GM12872 (cell line): ENCODE results near the gene SHC3.

Source experiments
- CTCF ChIP-seq: IDR thresholded peaks from 3 replicates; pipeline ENCODE4 v1.5.1; 2011; ENCODE audit warnings: low read depth, mild to moderate bottlenecking, low read length, moderate library complexity; ENCODE audit not compliant: insufficient read depth

The SHC3 gene

GRCh38 chr9:89137542-89138462 is 40.8 kb downstream of the SHC3 start:
- TF ChIP-seq CTCF: no peak

GRCh38 chr9:89135591-89136166 is 42.9 kb downstream of the SHC3 start:
- TF ChIP-seq CTCF: no peak

GRCh38 chr9:89134709-89135108 is 43.9 kb downstream of the SHC3 start:
- no peak for TF ChIP-seq CTCF

GRCh38 chr9:89122949-89123348 is 55.7 kb downstream of the SHC3 start:
- no peak for TF ChIP-seq CTCF

- TF ChIP-seq CTCF: no peak
These were observed 57.9 kb downstream of the SHC3 start for GRCh38 chr9:89120704-89121103.

- TF ChIP-seq CTCF: no peak
These were observed 61.8 kb downstream of the SHC3 start for GRCh38 chr9:89116805-89117192.

- no peak for TF ChIP-seq CTCF
These were observed 62.4 kb downstream of the SHC3 start for GRCh38 chr9:89116064-89116804.
